DOHH2 (cell line): Measurements from ENCODE around the gene TMEM225.

Experiments
- H3F3A ChIP-seq: fragments of 200-600 bp; sonication (generic), shearing (Covaris generic); 2 replicates; pipeline ENCODE4 v1.6.0; 2016; ENCODE audit warnings: antibody characterized with exemption, mild to moderate bottlenecking; ENCODE audit not compliant: control insufficient read depth, insufficient read depth
- H3K27ac ChIP-seq: fragments of 200-600 bp; sonication (generic); 2 replicates; pipeline ENCODE4 v1.5.1; 2014; ENCODE audit warnings: low read depth, mild to moderate bottlenecking, low read length, moderate library complexity
- H3K27me3 ChIP-seq: fragments of 200-600 bp; sonication (generic); 2 replicates; pipeline ENCODE4 v1.6.1; 2014; ENCODE audit warnings: mild to moderate bottlenecking, low read length, mixed read lengths; ENCODE audit not compliant: control insufficient read depth
- H3K36me3 ChIP-seq: fragments of 200-600 bp; sonication (generic); 2 replicates; pipeline ENCODE4 v1.6.1; 2014; ENCODE audit warnings: mild to moderate bottlenecking, low read length, moderate library complexity, mixed read lengths; ENCODE audit not compliant: control insufficient read depth
- H3K4me1 ChIP-seq: fragments of 200-600 bp; sonication (generic); 2 replicates; pipeline ENCODE4 v1.6.1; 2014; ENCODE audit warnings: mild to moderate bottlenecking, low read length, mixed read lengths; ENCODE audit not compliant: control insufficient read depth
- H3K4me2 ChIP-seq: fragments of 200-600 bp; sonication (generic); 2 replicates; pipeline ENCODE4 v1.6.0; 2014; ENCODE audit warnings: mild to moderate bottlenecking, low read length, moderate library complexity
- H3K4me3 ChIP-seq: fragments of 200-600 bp; sonication (generic); 2 replicates; pipeline ENCODE4 v1.5.1; 2014; ENCODE audit warnings: mild to moderate bottlenecking, low read length, mixed read lengths
- H3K79me2 ChIP-seq: fragments of 200-600 bp; sonication (generic); 2 replicates; pipeline ENCODE4 v1.6.1; 2014; ENCODE audit warnings: mild to moderate bottlenecking, low read length, mixed read lengths; ENCODE audit not compliant: control insufficient read depth
- H3K9me2 ChIP-seq: fragments of 200-600 bp; sonication (generic); replicated peaks from 2 replicates; pipeline ENCODE4 v1.6.1; 2014; ENCODE audit warnings: mild to moderate bottlenecking, low read length, mixed read lengths; ENCODE audit not compliant: control insufficient read depth
- H3K9me3 ChIP-seq: fragments of 200-600 bp; sonication (generic); 2 replicates; pipeline ENCODE4 v1.6.1; 2014; ENCODE audit warnings: antibody characterized with exemption, low read length, mixed read lengths; ENCODE audit not compliant: control insufficient read depth, insufficient read depth
- H4K20me1 ChIP-seq: fragments of 200-600 bp; sonication (generic); 2 replicates; pipeline ENCODE4 v1.6.0; 2014; ENCODE audit warnings: low read depth, mild to moderate bottlenecking, antibody characterized with exemption, low read length, moderate library complexity; ENCODE audit not compliant: control insufficient read depth, insufficient read depth
- EZH2phosphoT487 ChIP-seq: fragments of 200-600 bp; sonication (generic); IDR thresholded peaks from 2 replicates; pipeline ENCODE4 v1.6.1; 2017; ENCODE audit warnings: borderline replicate concordance, mild to moderate bottlenecking, antibody characterized with exemption, low read length, moderate library complexity, mixed read lengths
- TF ChIP-seq, protein P1 (sequence below): fragments of 200-600 bp; sonication (generic); IDR thresholded peaks from one replicate; pipeline ENCODE4 v1.5.1; 2014; ENCODE audit warnings: antibody characterized with exemption, mild to moderate bottlenecking, low read depth, low read length; ENCODE audit not compliant: poor library complexity, severe bottlenecking

Gene TMEM225

GRCh38 chr11:123905826-123906225 lies 20.4 kb upstream of the TMEM225 start:
- no peak overlapping the region for H3K4me2 ChIP-seq
- no peaks in the 10 kb centered on the region for H3K4me1 ChIP-seq
- H3K79me2 ChIP-seq: no peaks in the 10 kb centered on the region
- H3K36me3 ChIP-seq: no peaks in the 10 kb centered on the region
- no peak for TF ChIP-seq EZH2phosphoT487
- TF ChIP-seq, protein P1, sequence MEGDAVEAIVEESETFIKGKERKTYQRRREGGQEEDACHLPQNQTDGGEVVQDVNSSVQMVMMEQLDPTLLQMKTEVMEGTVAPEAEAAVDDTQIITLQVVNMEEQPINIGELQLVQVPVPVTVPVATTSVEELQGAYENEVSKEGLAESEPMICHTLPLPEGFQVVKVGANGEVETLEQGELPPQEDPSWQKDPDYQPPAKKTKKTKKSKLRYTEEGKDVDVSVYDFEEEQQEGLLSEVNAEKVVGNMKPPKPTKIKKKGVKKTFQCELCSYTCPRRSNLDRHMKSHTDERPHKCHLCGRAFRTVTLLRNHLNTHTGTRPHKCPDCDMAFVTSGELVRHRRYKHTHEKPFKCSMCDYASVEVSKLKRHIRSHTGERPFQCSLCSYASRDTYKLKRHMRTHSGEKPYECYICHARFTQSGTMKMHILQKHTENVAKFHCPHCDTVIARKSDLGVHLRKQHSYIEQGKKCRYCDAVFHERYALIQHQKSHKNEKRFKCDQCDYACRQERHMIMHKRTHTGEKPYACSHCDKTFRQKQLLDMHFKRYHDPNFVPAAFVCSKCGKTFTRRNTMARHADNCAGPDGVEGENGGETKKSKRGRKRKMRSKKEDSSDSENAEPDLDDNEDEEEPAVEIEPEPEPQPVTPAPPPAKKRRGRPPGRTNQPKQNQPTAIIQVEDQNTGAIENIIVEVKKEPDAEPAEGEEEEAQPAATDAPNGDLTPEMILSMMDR: no peak
- H4K20me1 ChIP-seq: no peaks in the 10 kb centered on the region
- no peaks in the 10 kb centered on the region for H3K9me3 ChIP-seq
- no peak overlapping the region for H3K4me3 ChIP-seq
- H3K27me3 ChIP-seq: no peaks in the 10 kb centered on the region
- H3K27ac ChIP-seq: no peak overlapping the region
- no peaks in the 10 kb centered on the region for H3F3A ChIP-seq
- no peaks in the 10 kb centered on the region for H3K9me2 ChIP-seq

- Histone ChIP-seq H3K36me3 (no peaks in the 10 kb centered on the region), H3F3A (no peaks in the 10 kb centered on the region), H3K27ac (no peak overlapping the region), H4K20me1 (no peaks in the 10 kb centered on the region), H3K4me1 (no peaks in the 10 kb centered on the region), H3K4me2 (no peak overlapping the region), H3K9me3 (no peaks in the 10 kb centered on the region), H3K9me2 (no peaks in the 10 kb centered on the region), H3K79me2 (no peaks in the 10 kb centered on the region), H3K4me3 (no peak overlapping the region), H3K27me3 (no peaks in the 10 kb centered on the region)
- no peak for TF ChIP-seq EZH2phosphoT487
- TF ChIP-seq, protein P1: no peak
Observed at GRCh38 chr11:123904932-123905331, 19.5 kb upstream of the TMEM225 start.

- H3K36me3 ChIP-seq: no peaks in the 10 kb centered on the region
- H3K4me1 ChIP-seq: no peaks in the 10 kb centered on the region
- H3K27ac ChIP-seq: no peak overlapping the region
- no peaks in the 10 kb centered on the region for H3K79me2 ChIP-seq
- no peak overlapping the region for H3K4me2 ChIP-seq
- H3K27me3 ChIP-seq: no peaks in the 10 kb centered on the region
- H3K9me3 ChIP-seq: no peaks in the 10 kb centered on the region
- H3K4me3 ChIP-seq: no peak overlapping the region
- no peaks in the 10 kb centered on the region for H3K9me2 ChIP-seq
- no peaks in the 10 kb centered on the region for H3F3A ChIP-seq
- no peak for TF ChIP-seq EZH2phosphoT487
- TF ChIP-seq, protein P1: no peak
- no peaks in the 10 kb centered on the region for H4K20me1 ChIP-seq
Observed at GRCh38 chr11:123903932-123904331, 18.5 kb upstream of the TMEM225 start.

DNA sequence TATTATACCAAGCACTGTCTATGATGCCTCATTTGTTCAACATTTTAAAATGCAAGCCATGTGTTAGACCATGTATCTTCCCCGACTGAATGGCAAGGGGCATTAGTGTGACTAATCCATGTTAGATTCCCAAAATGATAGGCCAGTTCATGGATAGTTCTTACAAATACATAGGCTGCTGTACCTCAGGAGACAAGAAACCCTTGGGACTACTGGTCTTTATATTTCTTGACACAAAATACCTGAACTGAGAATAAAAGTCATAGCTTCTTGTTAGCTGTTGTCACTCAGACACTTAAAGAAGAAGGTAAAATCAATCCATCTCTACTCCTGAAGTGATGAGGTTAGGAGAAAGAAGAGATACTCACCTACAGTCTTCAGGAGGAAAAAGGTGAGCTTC lies 16.4 kb upstream of the TMEM225 start, which contains the start of gene OR8D4:
Gene OR8D4, plus strand, starts transcription at position 301 of the 400 bp plus-strand sequence. CDS start 4,265 bp downstream, outside the sequence.
- no peaks in the 10 kb centered on the region for H3K79me2 ChIP-seq
- H3K27me3 ChIP-seq: no peaks in the 10 kb centered on the region
- no peaks in the 10 kb centered on the region for H4K20me1 ChIP-seq
- TF ChIP-seq, protein P1: no peak
- no peak for TF ChIP-seq EZH2phosphoT487
- no peaks in the 10 kb centered on the region for H3K9me3 ChIP-seq
- no peak within 1 kb of the TSS for H3K27ac ChIP-seq
- no peaks in the 10 kb centered on the region for H3F3A ChIP-seq
- no peaks in the 10 kb centered on the region for H3K4me1 ChIP-seq
- no peak within 1 kb of the TSS for H3K4me2 ChIP-seq
- no peak within 1 kb of the TSS for H3K4me3 ChIP-seq
- H3K9me2 ChIP-seq: no peaks in the 10 kb centered on the region
- no peaks in the 10 kb centered on the region for H3K36me3 ChIP-seq
